IgD-negative memory B cell (primary cell): ENCODE results near the gene PRSS27. TPM values are rescaled to one million over a fixed set of nuclear protein-coding genes. Genes with fewer than 3 reads are reported as not detected.

Experiments used
- H3K27ac Mint-ChIP-seq, 3 donors: one replicate each; pipeline ENCODE4 v1.8.0; 2020 to 2022; ENCODE audit warnings: mild to moderate bottlenecking in 3 of 3, mixed read lengths in 3 of 3, moderate library complexity in 1 of 3
- H3K27me3 Mint-ChIP-seq: one replicate; pipeline ENCODE4 v1.8.0; 2021; ENCODE audit warnings: mixed read lengths
- H3K36me3 Mint-ChIP-seq: one replicate; pipeline ENCODE4 v1.8.0; 2020; ENCODE audit warnings: mild to moderate bottlenecking, mixed read lengths
- H3K4me1 Mint-ChIP-seq, 3 donors: one replicate each; pipeline ENCODE4 v1.8.0; 2020 to 2022; ENCODE audit warnings: mixed read lengths in 3 of 3, mild to moderate bottlenecking in 1 of 3
- H3K4me3 Mint-ChIP-seq, 4 donors: one replicate each; pipeline ENCODE4 v1.8.0; 2020 to 2022; ENCODE audit warnings: mild to moderate bottlenecking in 4 of 4, mixed read lengths in 4 of 4, moderate library complexity in 3 of 4
- H3K9me3 Mint-ChIP-seq, 3 donors: one replicate each; pipeline ENCODE4 v1.8.0; 2020 to 2021; ENCODE audit warnings: mixed read lengths in 3 of 3, mild to moderate bottlenecking in 1 of 3
- polyA plus RNA-seq: library from polyadenylated mRNA; unstranded; fragments of 300-500 nt; fragmentation: Illumina TruSeq; gene quantifications from one replicate; pipeline ENCODE4 v1.2.3, GENCODE V29; 2021

PRSS27 gene
- polyA plus RNA-seq, 1 donor from 2014 or later, result not detected

- Mint-ChIP-seq H3K27ac (peak overlapping the region in 2 of 3 donors; percentile 20 to 85), H3K4me3 (peak overlapping the region in 2 of 4 donors; percentile 42 to 44), H3K27me3 (peaks cover 2% of the 10 kb centered on the region), H3K36me3 (peaks cover 10% of the 10 kb centered on the region), H3K9me3 (no peaks in the 10 kb centered on the region), H3K4me1 (peaks cover 34 to 50% (median 35%) of the 10 kb centered on the region in 3 donors)
Measured at GRCh38 chr16:2757344-2757743, 37.3 kb upstream of the PRSS27 start.

- H3K9me3 Mint-ChIP-seq, result no peaks in the 10 kb centered on the region
- peak overlapping the region in 2 of 3 donors; percentile 70 to 98 for H3K27ac Mint-ChIP-seq
- peaks cover 37 to 57% (median 39%) of the 10 kb centered on the region in 3 donors for H3K4me1 Mint-ChIP-seq
- peaks cover 2% of the 10 kb centered on the region for H3K27me3 Mint-ChIP-seq
- peaks cover 10% of the 10 kb centered on the region for H3K36me3 Mint-ChIP-seq
- H3K4me3 Mint-ChIP-seq, result peak overlapping the region in 2 of 4 donors; percentile 25 to 91
Measured at GRCh38 chr16:2756288-2757015, 36.4 kb upstream of the PRSS27 start.

GRCh38 chr16:2755158-2755557, 35.1 kb upstream of the PRSS27 start:
- peaks cover 4% of the 10 kb centered on the region for H3K36me3 Mint-ChIP-seq
- peaks cover 46 to 54% (median 46%) of the 10 kb centered on the region in 3 donors for H3K4me1 Mint-ChIP-seq
- H3K27ac Mint-ChIP-seq, result peak overlapping the region; percentile 55 to 98 (median 98)
- peaks cover 2% of the 10 kb centered on the region for H3K27me3 Mint-ChIP-seq
- H3K4me3 Mint-ChIP-seq, result peak overlapping the region; percentile 87 to 97 (median 93)
- no peaks in the 10 kb centered on the region for H3K9me3 Mint-ChIP-seq

- peaks cover 2% of the 10 kb centered on the region for H3K27me3 Mint-ChIP-seq
- peak overlapping the region; percentile 87 to 97 (median 93) for H3K4me3 Mint-ChIP-seq
- peak overlapping the region; percentile 91 to 98 (median 98) for H3K27ac Mint-ChIP-seq
- H3K9me3 Mint-ChIP-seq, result no peaks in the 10 kb centered on the region
- H3K36me3 Mint-ChIP-seq, result peaks cover 2% of the 10 kb centered on the region
- H3K4me1 Mint-ChIP-seq, result peaks cover 46 to 48% (median 46%) of the 10 kb centered on the region in 3 donors
Measured at GRCh38 chr16:2753733-2754020, 33.7 kb upstream of the PRSS27 start.

- peaks cover 43 to 48% (median 46%) of the 10 kb centered on the region in 3 donors for H3K4me1 Mint-ChIP-seq
- H3K27me3 Mint-ChIP-seq, result peaks cover 2% of the 10 kb centered on the region
- H3K4me3 Mint-ChIP-seq, result peak overlapping the region; percentile 91 to 99 (median 96)
- H3K9me3 Mint-ChIP-seq, result no peaks in the 10 kb centered on the region
- H3K27ac Mint-ChIP-seq, result peak overlapping the region; percentile 98 to 100 (median 99)
- H3K36me3 Mint-ChIP-seq, result peaks cover 2% of the 10 kb centered on the region
Measured at GRCh38 chr16:2752850-2753732, 33.1 kb upstream of the PRSS27 start.

DNA sequence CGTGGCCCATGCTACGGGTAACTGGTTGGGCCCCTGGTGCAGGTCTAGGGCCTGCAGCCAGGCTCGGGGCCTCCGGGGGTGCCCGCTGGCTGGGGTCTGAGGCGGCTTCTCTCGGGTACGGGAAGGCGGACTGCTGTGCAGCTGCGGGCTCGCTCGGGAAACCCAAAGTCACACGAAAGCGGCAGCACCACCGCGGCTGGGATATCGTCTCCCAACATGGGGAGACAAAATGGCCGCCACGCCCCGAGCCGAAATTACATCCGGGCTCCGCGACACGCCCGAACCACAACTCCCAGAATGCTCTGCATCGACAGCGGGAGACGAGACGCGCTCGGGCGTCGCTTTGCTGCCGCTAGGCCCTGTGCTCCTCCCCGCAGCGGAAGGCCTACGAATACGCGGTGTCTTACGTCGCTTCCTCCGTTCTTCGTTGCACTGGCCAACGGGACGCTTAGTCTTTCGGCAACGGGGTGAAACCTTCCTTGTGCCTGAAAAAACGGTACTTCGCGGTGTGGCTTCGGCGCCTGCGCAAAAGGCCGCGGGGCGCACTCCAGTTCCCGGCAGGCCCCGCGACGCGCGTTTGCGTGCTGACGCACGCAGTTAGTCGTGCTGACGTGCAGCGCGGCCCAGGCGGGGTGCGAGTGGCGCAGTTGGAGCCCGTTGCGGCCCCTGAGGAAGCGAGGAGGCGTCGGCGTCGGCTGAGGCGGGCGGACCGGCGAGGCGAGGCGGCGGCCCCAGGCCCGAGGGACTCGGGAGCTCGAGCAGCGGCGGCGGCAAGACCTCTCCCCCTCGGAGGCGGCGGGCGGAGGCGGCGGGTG, 32.2 kb upstream of the PRSS27 start, which contains the start of gene SRRM2:
SRRM2 (plus strand) TSS at position 604 of the 815 bp plus-strand sequence. CDS start 3,727 bp downstream, outside the sequence.
- Mint-ChIP-seq H3K4me3 (peak within 1 kb of the TSS; percentile 91 to 99 (median 97)), H3K36me3 (peaks cover 2% of the 10 kb centered on the region), H3K4me1 (peaks cover 40 to 48% (median 42%) of the 10 kb centered on the region in 3 donors), H3K9me3 (no peaks in the 10 kb centered on the region), H3K27me3 (peaks cover 2% of the 10 kb centered on the region), H3K27ac (peak within 1 kb of the TSS; percentile 98 to 100 (median 99))

- Mint-ChIP-seq H3K4me1 (peaks cover 35 to 43% (median 39%) of the 10 kb centered on the region in 3 donors), H3K27me3 (peaks cover 2% of the 10 kb centered on the region), H3K27ac (peak overlapping the region; percentile 98 to 100 (median 99)), H3K4me3 (peak overlapping the region; percentile 91 to 99 (median 97)), H3K9me3 (no peaks in the 10 kb centered on the region), H3K36me3 (peaks cover 2% of the 10 kb centered on the region)
Measured at GRCh38 chr16:2751577-2752034, 31.6 kb upstream of the PRSS27 start.

DNA sequence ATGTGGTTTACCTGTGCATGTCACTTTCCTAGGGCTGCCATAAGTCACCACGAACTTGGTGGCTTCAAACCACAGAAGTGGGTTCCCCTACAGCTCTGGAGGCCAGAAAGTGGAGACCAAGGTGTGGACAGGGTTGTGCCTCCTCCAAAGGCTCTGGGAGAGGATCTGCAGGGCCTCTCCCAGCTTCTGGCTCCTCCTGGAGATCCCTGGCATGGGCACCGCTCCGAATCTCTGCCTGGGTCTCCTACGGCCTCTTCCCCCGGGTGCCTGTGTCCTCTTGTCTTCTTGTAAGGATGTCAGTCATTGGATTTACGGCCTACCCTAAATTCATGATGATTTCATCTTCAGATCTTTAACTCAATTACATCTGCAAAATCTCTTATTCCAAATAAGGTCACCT, 29.9 kb upstream of the PRSS27 start:
- Mint-ChIP-seq H3K4me3 (peak overlapping the region in 1 of 4 donors; percentile 99), H3K27ac (peak overlapping the region in 1 of 3 donors; percentile 100), H3K9me3 (no peaks in the 10 kb centered on the region), H3K4me1 (peaks cover 20 to 32% (median 27%) of the 10 kb centered on the region in 3 donors), H3K27me3 (peaks cover 2% of the 10 kb centered on the region), H3K36me3 (peaks cover 2% of the 10 kb centered on the region)

DNA sequence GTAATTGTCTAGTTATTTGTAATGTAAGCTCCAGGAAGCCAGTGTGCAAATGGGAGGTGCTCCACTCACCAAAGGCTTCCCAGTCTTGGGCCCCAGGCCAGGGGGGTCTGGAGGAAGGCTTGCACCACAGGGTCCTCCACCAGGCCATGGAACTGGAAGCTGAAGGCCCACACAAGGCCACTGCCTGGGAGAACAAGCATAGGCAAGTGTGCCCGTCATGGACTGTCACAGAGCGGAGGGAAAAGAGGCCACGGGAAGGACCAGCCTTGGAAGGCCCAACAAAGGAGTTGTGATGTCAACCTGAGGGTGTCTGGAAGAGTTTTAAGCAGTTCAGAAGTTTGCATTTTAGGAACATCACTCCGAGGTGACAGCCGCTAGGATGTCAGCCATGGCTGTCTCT, 29.5 kb upstream of the PRSS27 start:
- H3K27ac Mint-ChIP-seq, result peak overlapping the region in 1 of 3 donors; percentile 22
- peaks cover 17 to 27% (median 22%) of the 10 kb centered on the region in 3 donors for H3K4me1 Mint-ChIP-seq
- peak overlapping the region in 1 of 4 donors; percentile 99 for H3K4me3 Mint-ChIP-seq
- no peaks in the 10 kb centered on the region for H3K9me3 Mint-ChIP-seq
- peaks cover 2% of the 10 kb centered on the region for H3K27me3 Mint-ChIP-seq
- H3K36me3 Mint-ChIP-seq, result peaks cover 2% of the 10 kb centered on the region

GRCh38 chr16:2748757-2749455, 28.9 kb upstream of the PRSS27 start:
- H3K36me3 Mint-ChIP-seq, result peaks cover 2% of the 10 kb centered on the region
- no peaks in the 10 kb centered on the region for H3K9me3 Mint-ChIP-seq
- H3K27me3 Mint-ChIP-seq, result no peaks in the 10 kb centered on the region
- no peak overlapping the region for H3K4me3 Mint-ChIP-seq
- peak overlapping the region in 2 of 3 donors; percentile 60 to 77 for H3K27ac Mint-ChIP-seq
- H3K4me1 Mint-ChIP-seq, result peaks cover 14 to 22% (median 18%) of the 10 kb centered on the region in 3 donors

DNA sequence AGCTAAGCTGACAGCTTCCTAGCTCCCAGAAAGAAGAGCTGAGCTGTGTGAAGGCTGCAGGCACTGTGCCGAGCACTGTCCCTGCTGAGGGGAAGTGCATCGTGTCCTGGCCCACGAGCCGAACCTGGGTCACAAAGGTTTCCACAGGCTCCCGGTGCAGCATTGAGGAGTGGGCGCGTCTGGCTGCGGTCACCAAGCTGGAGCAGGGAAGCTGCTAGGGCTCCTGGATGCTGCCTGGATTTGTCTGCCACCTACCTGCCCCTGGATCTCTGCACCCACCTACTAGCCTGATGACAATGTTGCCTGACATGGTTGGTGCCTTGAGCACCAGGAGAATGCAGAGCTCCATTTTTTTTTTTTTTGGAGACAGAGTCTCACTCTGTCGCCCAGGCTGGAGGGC, 25.9 kb upstream of the PRSS27 start:
- Mint-ChIP-seq H3K4me1 (peaks cover 0 to 5% (median 3%) of the 10 kb centered on the region in 3 donors), H3K4me3 (no peak overlapping the region), H3K27me3 (no peaks in the 10 kb centered on the region), H3K27ac (no peak overlapping the region), H3K9me3 (no peaks in the 10 kb centered on the region), H3K36me3 (no peaks in the 10 kb centered on the region)

DNA sequence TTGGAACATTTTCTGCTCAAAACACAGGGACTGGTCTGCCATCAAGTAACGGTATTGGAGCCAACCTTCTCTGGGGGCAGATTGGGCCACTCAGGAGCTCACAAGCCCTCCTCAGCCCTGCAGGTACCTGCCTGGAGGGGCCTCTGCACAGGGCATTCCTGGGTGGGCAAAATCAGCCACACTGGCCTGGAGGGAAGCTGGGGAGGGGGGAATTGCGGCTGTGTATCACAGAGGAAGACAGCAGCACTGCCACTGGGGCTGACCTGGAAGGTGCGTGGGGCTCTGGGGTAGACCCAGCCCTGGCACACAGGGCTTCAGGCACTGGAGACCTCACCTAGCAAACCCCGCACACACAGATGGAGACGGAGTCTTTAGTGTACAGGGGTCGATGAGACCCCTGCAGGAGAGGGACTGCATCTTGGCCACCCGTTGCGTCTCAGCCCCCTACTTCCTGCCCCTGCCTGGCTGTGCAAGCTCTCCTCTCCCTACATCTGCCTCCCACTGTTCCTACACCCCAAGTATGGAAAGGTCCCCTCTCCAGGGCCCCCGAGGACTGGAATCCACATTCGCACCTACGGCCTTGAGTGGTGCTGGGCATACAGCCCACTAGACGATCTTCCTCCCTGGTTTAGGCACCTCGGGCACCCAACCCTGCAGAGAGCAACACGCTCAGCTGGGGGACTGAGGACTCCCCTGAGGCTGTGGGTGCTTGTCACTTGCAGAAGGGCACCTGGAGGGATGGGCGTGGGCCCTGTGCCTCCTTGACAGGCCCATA, 25.3 kb upstream of the PRSS27 start:
- Mint-ChIP-seq H3K9me3 (no peaks in the 10 kb centered on the region), H3K27me3 (no peaks in the 10 kb centered on the region), H3K27ac (peak overlapping the region in 1 of 3 donors; percentile 72), H3K4me3 (no peak overlapping the region), H3K36me3 (peaks cover 1% of the 10 kb centered on the region), H3K4me1 (no peaks in the 10 kb centered on the region)

DNA sequence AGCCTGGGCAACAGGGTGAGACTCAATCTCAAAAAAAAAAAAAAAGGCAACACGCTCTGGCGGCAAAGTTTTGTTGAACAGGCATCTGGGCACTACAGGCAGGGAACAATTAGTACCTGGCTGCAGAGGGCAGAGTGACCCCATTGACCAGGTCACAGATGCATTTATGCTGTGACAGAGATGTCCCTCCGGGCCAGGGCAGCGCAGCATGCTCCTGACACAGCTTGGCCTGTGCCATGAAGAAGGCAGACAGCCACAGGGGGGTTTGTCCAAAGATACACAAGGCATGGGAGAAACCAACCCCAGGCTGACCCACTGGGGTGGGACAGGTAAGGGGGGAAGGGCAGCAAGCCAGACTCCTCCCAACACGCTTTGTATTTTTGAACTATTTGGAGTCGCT, 24.7 kb upstream of the PRSS27 start:
- Mint-ChIP-seq H3K4me3 (no peak overlapping the region), H3K9me3 (no peaks in the 10 kb centered on the region), H3K4me1 (no peaks in the 10 kb centered on the region), H3K27me3 (no peaks in the 10 kb centered on the region), H3K27ac (no peak overlapping the region), H3K36me3 (peaks cover 2% of the 10 kb centered on the region)
